GM21423 (cell line): ENCODE measurements around the gene BTN1A1.

ENCODE experiments used
- ATAC-seq: cut with Tn5 transposase; IDR thresholded peaks from one replicate; pipeline ENCODE4 v1.9.1; 2021; ENCODE audit warnings: mild to moderate bottlenecking, moderate library complexity; ENCODE audit not compliant: unreplicated experiment

The BTN1A1 gene

GRCh38 chr6:26475823-26476729 lies 24.0 kb upstream of the BTN1A1 start:
- no peak for ATAC-seq

GRCh38 chr6:26476896-26477295 lies 23.2 kb upstream of the BTN1A1 start:
- ATAC-seq: no peak

- ATAC-seq: no peak
Observed at GRCh38 chr6:26477426-26477825, 22.7 kb upstream of the BTN1A1 start.

GRCh38 chr6:26478100-26478984 lies 21.8 kb upstream of the BTN1A1 start:
- ATAC-seq: no peak

GRCh38 chr6:26478985-26479278 lies 21.2 kb upstream of the BTN1A1 start:
- ATAC-seq: no peak

GRCh38 chr6:26482338-26482737 lies 17.8 kb upstream of the BTN1A1 start:
- no peak for ATAC-seq

- ATAC-seq: no peak
Observed at GRCh38 chr6:26483727-26484126, 16.4 kb upstream of the BTN1A1 start.

- ATAC-seq: no peak
Observed at GRCh38 chr6:26484161-26484560, 15.9 kb upstream of the BTN1A1 start.

GRCh38 chr6:26485112-26485780 lies 14.9 kb upstream of the BTN1A1 start:
- no peak for ATAC-seq

- ATAC-seq: no peak
Observed at GRCh38 chr6:26486358-26486757, 13.7 kb upstream of the BTN1A1 start.

GRCh38 chr6:26487466-26487865 lies 12.6 kb upstream of the BTN1A1 start:
- no peak for ATAC-seq

- ATAC-seq: no peak
Observed at GRCh38 chr6:26489996-26490964, 9.8 kb upstream of the BTN1A1 start.

- ATAC-seq: no peak
Observed at GRCh38 chr6:26491604-26492003, 8.5 kb upstream of the BTN1A1 start.

- no peak for ATAC-seq
Observed at GRCh38 chr6:26493258-26493657, 6.8 kb upstream of the BTN1A1 start.

GRCh38 chr6:26494117-26494516 lies 6.0 kb upstream of the BTN1A1 start:
- no peak for ATAC-seq

GRCh38 chr6:26495281-26495680 lies 4.8 kb upstream of the BTN1A1 start:
- ATAC-seq: no peak

GRCh38 chr6:26497610-26498009 lies 2.5 kb upstream of the BTN1A1 start:
- ATAC-seq: no peak

GRCh38 chr6:26501482-26501986 lies 1.4 kb downstream of the BTN1A1 start:
- no peak for ATAC-seq

GRCh38 chr6:26502165-26502564 lies 2.1 kb downstream of the BTN1A1 start:
- ATAC-seq: no peak

- no peak for ATAC-seq
Observed at GRCh38 chr6:26502626-26503025, 2.5 kb downstream of the BTN1A1 start.
